GM12874 (cell line): ENCODE results near the gene C19orf18.

Experiments used
- CTCF ChIP-seq: IDR thresholded peaks from 2 replicates; pipeline ENCODE4 v1.5.1; 2011; ENCODE audit warnings: low read depth, mild to moderate bottlenecking, control low read depth, low read length, moderate library complexity; ENCODE audit not compliant: insufficient read depth

Gene C19orf18

DNA sequence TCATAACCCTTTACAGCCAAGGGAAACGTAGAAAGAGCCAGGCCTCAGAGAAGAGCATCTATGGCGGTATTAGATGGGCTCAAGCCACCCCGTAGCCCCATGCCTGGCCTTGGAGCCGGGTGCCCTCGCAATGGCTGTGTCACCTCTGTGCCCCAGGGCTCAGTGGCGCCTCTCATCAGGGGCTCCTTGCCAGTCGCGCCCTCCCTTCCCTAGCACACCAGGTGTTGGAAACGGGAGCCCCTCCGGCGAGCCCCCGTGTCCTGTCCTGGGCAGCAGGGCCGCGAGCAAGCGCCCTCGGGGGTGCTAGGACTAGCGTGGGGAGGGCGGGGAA, 27.3 kb downstream of the C19orf18 start:
- TF ChIP-seq CTCF: no peak

DNA sequence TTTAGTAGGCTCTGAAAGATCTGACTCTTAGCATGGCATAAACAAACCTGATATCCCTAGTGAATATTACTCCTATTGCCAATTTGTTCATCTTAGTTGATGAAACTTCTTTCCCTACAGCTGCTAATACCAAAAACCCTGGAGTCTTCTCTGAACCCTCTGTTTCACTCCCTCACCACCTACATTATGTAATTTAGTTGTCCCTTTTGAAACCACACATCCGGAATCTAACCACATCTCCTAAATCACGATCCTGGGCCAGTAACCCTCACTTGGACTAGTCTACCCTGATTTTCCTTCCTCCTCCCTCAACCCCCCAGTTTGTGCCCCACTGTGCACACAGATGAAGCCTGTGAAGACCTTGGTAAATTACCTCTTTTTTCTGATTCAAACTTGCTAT, 28.0 kb downstream of the C19orf18 start:
- TF ChIP-seq CTCF: no peak

GRCh38 chr19:57941593-57941992, 32.7 kb downstream of the C19orf18 start:
- no peak for TF ChIP-seq CTCF

DNA sequence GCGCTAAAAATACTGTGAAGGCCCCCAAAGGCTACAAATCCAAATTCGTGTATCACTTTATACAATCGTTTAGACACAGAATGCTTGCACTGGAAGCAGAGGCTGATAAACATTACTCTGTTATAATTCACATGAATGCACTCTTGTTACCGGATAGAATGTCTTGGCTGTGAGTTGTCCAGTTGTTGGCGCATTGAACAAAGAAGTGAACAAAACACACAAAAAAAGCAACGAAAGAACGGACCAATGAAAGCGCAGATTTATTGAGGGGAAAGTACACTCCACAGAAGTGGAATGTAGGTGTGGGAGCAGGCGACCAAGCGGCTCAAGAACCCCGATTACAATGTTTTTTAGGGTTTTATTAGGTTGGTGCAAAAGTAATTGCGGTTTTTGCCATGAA, 38.6 kb downstream of the C19orf18 start:
- TF ChIP-seq CTCF: no peak

- TF ChIP-seq CTCF: no peak
Observed at GRCh38 chr19:57934820-57935665, 39.3 kb downstream of the C19orf18 start, which contains the start of gene ZNF418. Gene ZNF418 (minus strand): TSS chr19:57935402. CDS start chr19:57933822, 1,580 bp downstream.

GRCh38 chr19:57927587-57927986, 46.7 kb downstream of the C19orf18 start:
- no peak for TF ChIP-seq CTCF

- 0 out of 2 replicates have a peak, but pooled peaks have one; percentile 8 for TF ChIP-seq CTCF
Observed at GRCh38 chr19:57916168-57916995, 58.0 kb downstream of the C19orf18 start, which contains the start of gene ZNF417. Gene ZNF417 (minus strand): TSS chr19:57916592. CDS start chr19:57916411, 181 bp downstream.
